DND-41 (cell line): Measurements from ENCODE around the gene FBXO41.

Experiments used
- ATAC-seq: fragments of 200-7000 bp; cut with Tn5 transposase; 3 replicates; pipeline ENCODE4 v1.9.1; 2021; ENCODE audit warnings: low read depth; ENCODE audit not compliant: insufficient read depth
- DNase-seq: peaks from one replicate; pipeline ENCODE4 v3.0.0-alpha.2; 2020
- H2AFZ ChIP-seq: 2 replicates; pipeline ENCODE4 v1.6.0; 2012; ENCODE audit warnings: low read depth, low read length
- H3K27ac ChIP-seq: 2 replicates; pipeline ENCODE4 v1.5.1; 2012; ENCODE audit warnings: low read length, inconsistent platforms
- H3K27me3 ChIP-seq: fragments of 200-600 bp; sonication (generic); 2 replicates; pipeline ENCODE4 v1.6.0; 2012; ENCODE audit warnings: low read length, mild to moderate bottlenecking, inconsistent platforms; ENCODE audit not compliant: insufficient read depth, poor library complexity
- H3K36me3 ChIP-seq: 2 replicates; pipeline ENCODE4 v1.5.1; 2012; ENCODE audit warnings: low read length, inconsistent platforms; ENCODE audit not compliant: insufficient read depth
- H3K4me1 ChIP-seq: 2 replicates; pipeline ENCODE4 v1.5.1; 2012; ENCODE audit warnings: mild to moderate bottlenecking, low read length; ENCODE audit not compliant: insufficient read depth
- H3K4me2 ChIP-seq: 2 replicates; pipeline ENCODE4 v1.6.0; 2012; ENCODE audit warnings: mild to moderate bottlenecking, moderate library complexity, low read length, inconsistent platforms; ENCODE audit not compliant: insufficient read depth
- H3K4me3 ChIP-seq, 2 experiments: fragments of 200-600 bp in 1 of 2; shearing (Covaris generic) in 1 of 2; 2 replicates each; pipeline ENCODE4 v1.5.1; 2012 to 2016; ENCODE audit warnings: inconsistent platforms in 2 of 2, low read length in 2 of 2, mild to moderate bottlenecking in 2 of 2, low read depth in 1 of 2, moderate library complexity in 1 of 2
- H3K79me2 ChIP-seq: 2 replicates; pipeline ENCODE4 v1.6.0; 2012; ENCODE audit warnings: low read length, inconsistent platforms; ENCODE audit not compliant: insufficient read depth
- H3K9ac ChIP-seq: 2 replicates; pipeline ENCODE4 v1.6.0; 2012; ENCODE audit warnings: low read depth, mild to moderate bottlenecking, inconsistent platforms, low read length, moderate library complexity
- H3K9me3 ChIP-seq: 2 replicates; pipeline ENCODE4 v1.5.1; 2012; ENCODE audit warnings: low read length, moderate library complexity, mild to moderate bottlenecking, inconsistent platforms; ENCODE audit not compliant: insufficient read depth, severe bottlenecking
- H4K20me1 ChIP-seq: 2 replicates; pipeline ENCODE4 v1.6.0; 2012; ENCODE audit warnings: low read length; ENCODE audit not compliant: insufficient read depth
- EZH2 ChIP-seq: IDR thresholded peaks from 3 replicates; pipeline ENCODE4 v1.6.1; 2012; ENCODE audit warnings: borderline replicate concordance, low read depth, mild to moderate bottlenecking, moderate library complexity, low read length, inconsistent platforms; ENCODE audit not compliant: severe bottlenecking
- TF ChIP-seq, protein P1 (sequence below): IDR thresholded peaks from 2 replicates; pipeline ENCODE4 v1.5.1; 2012; ENCODE audit warnings: borderline replicate concordance, low read length, moderate library complexity, mild to moderate bottlenecking; ENCODE audit not compliant: poor library complexity, severe bottlenecking; ENCODE audit errors: extremely low read depth

The FBXO41 gene

DNA sequence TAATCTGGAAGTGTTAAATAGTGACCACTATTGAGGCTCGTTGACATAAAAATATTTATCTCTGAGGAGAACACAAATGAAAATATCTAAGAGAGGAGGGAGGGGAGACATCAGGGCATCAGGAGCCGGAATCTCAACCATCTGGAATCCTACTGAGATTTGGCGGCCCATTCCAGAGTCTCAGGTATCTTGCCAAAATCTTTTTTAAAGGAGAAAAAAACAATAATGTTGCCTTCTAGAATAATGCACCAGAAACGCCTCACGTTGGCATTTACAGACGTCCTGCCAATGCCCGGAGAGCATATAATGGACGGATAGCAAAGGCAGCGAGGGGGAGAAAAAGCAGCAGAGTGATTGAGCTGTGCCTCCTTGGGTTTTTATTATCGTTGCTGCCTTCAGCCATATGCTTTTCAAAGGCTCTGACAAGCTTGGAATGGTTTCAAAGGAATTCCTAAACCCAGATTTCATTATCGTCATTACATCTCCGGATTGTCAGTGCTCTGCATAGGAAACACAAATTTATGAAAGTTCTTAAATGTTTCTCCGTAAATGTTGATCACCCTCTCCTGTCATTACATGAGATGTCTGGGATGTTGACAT is 39.9 kb upstream of the FBXO41 start:
- TF ChIP-seq, protein P1, sequence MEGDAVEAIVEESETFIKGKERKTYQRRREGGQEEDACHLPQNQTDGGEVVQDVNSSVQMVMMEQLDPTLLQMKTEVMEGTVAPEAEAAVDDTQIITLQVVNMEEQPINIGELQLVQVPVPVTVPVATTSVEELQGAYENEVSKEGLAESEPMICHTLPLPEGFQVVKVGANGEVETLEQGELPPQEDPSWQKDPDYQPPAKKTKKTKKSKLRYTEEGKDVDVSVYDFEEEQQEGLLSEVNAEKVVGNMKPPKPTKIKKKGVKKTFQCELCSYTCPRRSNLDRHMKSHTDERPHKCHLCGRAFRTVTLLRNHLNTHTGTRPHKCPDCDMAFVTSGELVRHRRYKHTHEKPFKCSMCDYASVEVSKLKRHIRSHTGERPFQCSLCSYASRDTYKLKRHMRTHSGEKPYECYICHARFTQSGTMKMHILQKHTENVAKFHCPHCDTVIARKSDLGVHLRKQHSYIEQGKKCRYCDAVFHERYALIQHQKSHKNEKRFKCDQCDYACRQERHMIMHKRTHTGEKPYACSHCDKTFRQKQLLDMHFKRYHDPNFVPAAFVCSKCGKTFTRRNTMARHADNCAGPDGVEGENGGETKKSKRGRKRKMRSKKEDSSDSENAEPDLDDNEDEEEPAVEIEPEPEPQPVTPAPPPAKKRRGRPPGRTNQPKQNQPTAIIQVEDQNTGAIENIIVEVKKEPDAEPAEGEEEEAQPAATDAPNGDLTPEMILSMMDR, result no peak
- no peak for TF ChIP-seq EZH2
- Histone ChIP-seq H3K79me2 (no peaks in the 10 kb centered on the region), H3K4me1 (no peaks in the 10 kb centered on the region), H3K9me3 (no peaks in the 10 kb centered on the region), H3K27me3 (peaks cover 6% of the 10 kb centered on the region), H4K20me1 (no peaks in the 10 kb centered on the region), H3K36me3 (no peaks in the 10 kb centered on the region), H3K4me3 (no peak overlapping the region), H3K4me2 (no peak overlapping the region), H3K27ac (no peak overlapping the region), H3K9ac (no peak overlapping the region), H2AFZ (no peak overlapping the region)
- DNase-seq, result no peak
- no peak for ATAC-seq

DNA sequence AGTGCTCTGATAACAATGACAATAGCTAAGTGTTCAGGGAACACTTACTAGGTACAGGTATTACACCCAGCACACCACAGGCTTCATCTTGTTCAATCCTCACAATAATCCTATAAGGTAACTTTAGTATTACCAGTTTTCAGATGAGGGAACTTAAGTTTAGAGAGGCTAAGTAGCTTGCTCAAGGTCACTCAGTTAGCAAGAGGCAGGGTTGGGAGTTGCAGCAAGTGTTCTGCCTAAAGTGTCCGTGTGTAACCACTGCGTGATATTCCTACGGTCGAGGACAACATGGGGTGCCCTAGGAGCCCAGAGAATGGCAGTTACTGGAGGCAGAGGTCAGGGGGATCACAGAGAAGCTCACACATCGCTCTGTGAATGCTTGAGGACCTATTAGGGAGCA is 39.3 kb upstream of the FBXO41 start:
- Histone ChIP-seq H3K9me3 (no peaks in the 10 kb centered on the region), H3K4me3 (no peak overlapping the region), H4K20me1 (no peaks in the 10 kb centered on the region), H3K9ac (no peak overlapping the region), H3K79me2 (no peaks in the 10 kb centered on the region), H3K27ac (no peak overlapping the region), H3K36me3 (no peaks in the 10 kb centered on the region), H3K4me2 (no peak overlapping the region), H3K4me1 (no peaks in the 10 kb centered on the region), H3K27me3 (peaks cover 6% of the 10 kb centered on the region), H2AFZ (no peak overlapping the region)
- no peak for TF ChIP-seq EZH2
- TF ChIP-seq, protein P1, result no peak
- no peak for DNase-seq
- ATAC-seq, result no peak

DNA sequence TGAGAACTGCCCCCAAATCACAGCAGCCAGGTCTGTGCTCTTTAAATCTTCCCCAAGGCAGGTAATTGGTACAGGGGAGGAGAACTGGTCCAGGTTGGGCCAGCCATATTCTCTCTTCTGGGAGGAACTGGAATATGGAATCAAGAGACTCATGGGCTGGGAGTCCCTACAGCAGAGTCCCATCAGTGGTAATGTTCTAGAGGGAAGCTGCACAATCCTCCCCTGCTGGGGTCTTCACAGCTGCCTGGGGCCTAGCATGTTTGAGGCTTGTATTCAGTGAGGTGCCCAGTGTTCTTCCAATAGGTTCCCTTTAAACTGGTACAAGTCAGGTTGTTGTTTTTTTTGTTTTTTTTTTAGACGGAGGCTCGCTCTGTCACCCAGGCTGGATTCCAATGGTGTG is 30.2 kb upstream of the FBXO41 start:
- DNase-seq, result no peak
- H3K9ac ChIP-seq, result no peak overlapping the region
- TF ChIP-seq EZH2, result no peak
- H3K4me2 ChIP-seq, result no peak overlapping the region
- H3K4me3 ChIP-seq, result no peak overlapping the region
- H2AFZ ChIP-seq, result no peak overlapping the region
- no peaks in the 10 kb centered on the region for H3K4me1 ChIP-seq
- no peaks in the 10 kb centered on the region for H3K79me2 ChIP-seq
- no peaks in the 10 kb centered on the region for H3K9me3 ChIP-seq
- peaks cover 5% of the 10 kb centered on the region for H3K27me3 ChIP-seq
- no peak for ATAC-seq
- H3K36me3 ChIP-seq, result no peaks in the 10 kb centered on the region
- no peak overlapping the region for H3K27ac ChIP-seq
- no peaks in the 10 kb centered on the region for H4K20me1 ChIP-seq

DNA sequence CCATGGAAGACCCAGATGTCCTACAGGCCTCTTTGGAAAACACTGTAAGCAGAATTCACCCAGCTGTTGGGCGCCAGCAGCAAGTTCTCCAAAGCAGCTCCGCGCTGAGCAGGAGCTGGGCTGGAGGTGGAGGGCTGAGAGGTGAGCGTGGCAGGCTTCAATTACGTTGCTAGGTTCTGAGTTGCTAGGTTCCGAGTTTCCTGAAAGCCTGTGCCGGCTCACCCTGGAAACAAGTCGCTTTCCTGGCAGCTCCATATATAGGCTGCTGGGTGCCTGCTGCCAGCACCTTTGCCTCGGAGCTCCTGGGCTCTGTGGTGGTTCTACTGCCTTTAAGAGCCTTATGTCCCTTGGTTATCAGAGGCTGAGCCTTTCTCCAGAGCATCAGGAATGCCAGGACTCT is 23.4 kb upstream of the FBXO41 start:
- Histone ChIP-seq H3K27ac (no peak overlapping the region), H4K20me1 (no peaks in the 10 kb centered on the region), H3K4me2 (no peak overlapping the region), H2AFZ (no peak overlapping the region), H3K4me1 (no peaks in the 10 kb centered on the region), H3K36me3 (no peaks in the 10 kb centered on the region), H3K9ac (no peak overlapping the region), H3K27me3 (peaks cover 18% of the 10 kb centered on the region), H3K79me2 (no peaks in the 10 kb centered on the region), H3K9me3 (no peaks in the 10 kb centered on the region), H3K4me3 (no peak overlapping the region)
- TF ChIP-seq EZH2, result no peak
- TF ChIP-seq, protein P1, result no peak
- ATAC-seq, result no peak
- no peak for DNase-seq
